ENCODE results near the gene KHSRP. TPM values are rescaled to one million over a fixed set of nuclear protein-coding genes. Genes with fewer than 3 reads are reported as not detected.

The KHSRP gene
- total RNA-seq, 1 donor from 2014 or later: 186 TPM

DNA sequence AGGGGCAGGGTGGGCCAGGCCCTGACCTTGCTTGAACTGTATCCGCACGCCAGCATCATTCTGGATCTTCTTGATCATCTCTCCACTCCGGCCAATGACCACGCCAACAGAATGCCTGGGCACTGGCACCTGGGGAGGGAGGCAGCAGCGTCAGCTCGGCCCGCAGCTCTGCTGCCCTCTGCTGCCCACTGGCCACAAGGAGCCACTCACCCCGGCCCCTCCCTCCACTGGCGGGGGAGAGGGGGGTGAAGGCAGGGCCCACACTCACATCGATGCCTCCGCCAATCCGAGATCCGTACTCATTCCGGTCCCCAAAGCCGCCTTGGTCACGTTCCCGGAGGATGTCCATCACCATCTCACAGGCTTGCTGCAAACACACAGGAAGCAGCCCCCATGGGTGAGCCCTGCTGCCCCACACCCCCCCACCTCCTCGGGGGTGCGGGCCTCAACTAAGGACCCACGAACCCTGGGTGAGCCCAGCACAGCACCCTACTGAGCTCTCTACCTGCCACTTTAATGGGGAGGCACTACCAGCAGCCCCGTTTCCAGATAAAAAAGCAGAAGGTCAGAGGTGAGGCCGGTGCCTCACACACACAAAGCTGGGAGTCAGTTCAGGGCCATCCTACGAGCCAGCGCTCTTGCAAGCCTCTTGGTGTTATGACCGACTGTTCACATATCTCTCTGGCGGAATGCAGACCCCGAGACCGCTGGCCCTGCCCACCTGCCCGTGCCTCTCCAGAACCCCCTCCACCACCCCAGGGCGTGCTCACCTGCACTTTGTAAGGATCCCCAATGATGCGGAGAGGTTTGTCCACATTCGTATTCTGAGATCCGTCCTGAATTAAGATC, 6.7 kb downstream of the KHSRP start:
- no peak overlapping the region for H3K27ac ChIP-seq
- peaks cover 86% of the 10 kb centered on the region for H3K36me3 ChIP-seq
- no peaks in the 10 kb centered on the region for H3K9me3 ChIP-seq
- TF ChIP-seq, protein P1, sequence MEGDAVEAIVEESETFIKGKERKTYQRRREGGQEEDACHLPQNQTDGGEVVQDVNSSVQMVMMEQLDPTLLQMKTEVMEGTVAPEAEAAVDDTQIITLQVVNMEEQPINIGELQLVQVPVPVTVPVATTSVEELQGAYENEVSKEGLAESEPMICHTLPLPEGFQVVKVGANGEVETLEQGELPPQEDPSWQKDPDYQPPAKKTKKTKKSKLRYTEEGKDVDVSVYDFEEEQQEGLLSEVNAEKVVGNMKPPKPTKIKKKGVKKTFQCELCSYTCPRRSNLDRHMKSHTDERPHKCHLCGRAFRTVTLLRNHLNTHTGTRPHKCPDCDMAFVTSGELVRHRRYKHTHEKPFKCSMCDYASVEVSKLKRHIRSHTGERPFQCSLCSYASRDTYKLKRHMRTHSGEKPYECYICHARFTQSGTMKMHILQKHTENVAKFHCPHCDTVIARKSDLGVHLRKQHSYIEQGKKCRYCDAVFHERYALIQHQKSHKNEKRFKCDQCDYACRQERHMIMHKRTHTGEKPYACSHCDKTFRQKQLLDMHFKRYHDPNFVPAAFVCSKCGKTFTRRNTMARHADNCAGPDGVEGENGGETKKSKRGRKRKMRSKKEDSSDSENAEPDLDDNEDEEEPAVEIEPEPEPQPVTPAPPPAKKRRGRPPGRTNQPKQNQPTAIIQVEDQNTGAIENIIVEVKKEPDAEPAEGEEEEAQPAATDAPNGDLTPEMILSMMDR (IDR thresholded peaks at IDR 0.05): peak; percentile 31
- peaks cover 7% of the 10 kb centered on the region for H3K4me1 ChIP-seq
- H3K4me3 ChIP-seq: no peak overlapping the region
- ATAC-seq (peak; percentile 50), DNase-seq (no peak)
- no peaks in the 10 kb centered on the region for H3K27me3 ChIP-seq
- intact Hi-C loops (cut with DNase I): no loop called here

DNA sequence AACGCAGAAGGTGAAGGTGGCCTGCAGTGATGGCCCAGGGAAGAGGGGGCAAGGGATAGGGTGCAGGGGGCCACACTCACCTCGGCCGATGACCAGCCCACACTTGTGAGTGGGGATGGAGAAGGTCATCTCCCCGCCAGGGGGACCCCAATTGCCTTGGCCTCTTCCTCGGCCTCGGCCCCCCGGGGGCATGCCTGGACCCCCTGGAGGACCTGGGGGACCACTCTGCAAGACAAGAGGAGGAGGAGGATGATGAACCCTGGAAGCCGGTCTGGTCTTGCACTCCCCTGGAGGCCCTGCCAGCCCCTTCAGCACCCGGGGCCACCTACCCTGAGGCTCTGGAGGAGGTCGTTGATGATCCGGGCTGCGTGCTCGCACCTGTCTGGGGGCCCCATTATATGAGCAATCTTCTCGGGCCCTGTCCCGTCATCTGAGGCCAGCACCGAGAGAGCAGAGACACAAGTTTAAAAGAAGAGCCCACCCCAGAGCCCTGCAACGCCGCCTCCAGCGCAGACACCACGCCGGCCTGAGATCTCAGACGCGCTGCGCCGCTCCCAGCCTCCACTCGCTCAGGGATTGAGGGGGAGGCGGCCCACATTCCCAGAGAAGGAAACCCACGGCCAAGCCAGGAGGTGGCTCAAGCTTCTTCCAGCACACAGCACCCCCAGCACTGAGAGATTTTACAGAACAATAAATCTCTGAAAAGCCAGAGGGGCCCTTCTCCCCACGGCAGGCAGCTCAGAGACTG, 7.8 kb downstream of the KHSRP start:
- DNase-seq (no peak), ATAC-seq (no peak)
- H3K27ac ChIP-seq: no peak overlapping the region
- H3K4me3 ChIP-seq: no peak overlapping the region
- H3K9me3 ChIP-seq: no peaks in the 10 kb centered on the region
- peaks cover 3% of the 10 kb centered on the region for H3K4me1 ChIP-seq
- intact Hi-C loops (cut with DNase I): no loop called here
- TF ChIP-seq, protein P1 (IDR thresholded peaks at IDR 0.05): no peak
- H3K36me3 ChIP-seq: peaks cover 80% of the 10 kb centered on the region
- no peaks in the 10 kb centered on the region for H3K27me3 ChIP-seq

DNA sequence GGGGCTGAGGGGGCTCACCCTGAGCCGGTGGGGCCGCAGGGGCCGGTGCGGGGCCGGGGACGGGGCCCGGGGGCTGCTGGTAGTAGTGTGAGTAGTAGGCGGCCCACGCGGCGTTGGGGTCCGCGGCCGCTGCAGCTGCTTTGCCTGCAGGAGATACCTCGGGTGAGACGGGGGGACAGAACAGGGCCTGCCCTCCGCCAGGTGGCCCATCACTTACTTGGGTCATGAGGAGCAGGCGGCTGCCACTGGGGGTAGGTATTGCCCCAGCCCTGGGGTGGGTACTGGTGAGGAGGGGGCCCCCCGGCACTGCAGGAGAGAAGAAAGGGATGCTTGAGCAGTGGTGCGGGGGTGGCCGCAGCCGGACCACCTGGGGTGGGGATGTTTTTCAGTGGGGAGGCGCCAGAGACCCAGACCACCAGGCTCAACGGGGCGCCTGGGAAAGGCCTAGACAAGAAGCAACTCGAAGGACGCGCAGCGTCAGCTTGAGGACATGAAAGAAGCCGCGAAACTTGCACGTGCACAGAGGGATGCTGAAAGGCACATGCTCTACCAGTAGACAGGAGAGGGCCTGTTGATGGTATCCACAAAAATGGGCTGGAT, 8.9 kb downstream of the KHSRP start:
- intact Hi-C loops (cut with DNase I): no loop called here
- H3K27ac ChIP-seq: no peak overlapping the region
- TF ChIP-seq, protein P1 (IDR thresholded peaks at IDR 0.05): no peak
- no peaks in the 10 kb centered on the region for H3K9me3 ChIP-seq
- peaks cover 3% of the 10 kb centered on the region for H3K4me1 ChIP-seq
- H3K36me3 ChIP-seq: peaks cover 68% of the 10 kb centered on the region
- DNase-seq (no peak), ATAC-seq (no peak)
- no peaks in the 10 kb centered on the region for H3K27me3 ChIP-seq
- no peak overlapping the region for H3K4me3 ChIP-seq

DNA sequence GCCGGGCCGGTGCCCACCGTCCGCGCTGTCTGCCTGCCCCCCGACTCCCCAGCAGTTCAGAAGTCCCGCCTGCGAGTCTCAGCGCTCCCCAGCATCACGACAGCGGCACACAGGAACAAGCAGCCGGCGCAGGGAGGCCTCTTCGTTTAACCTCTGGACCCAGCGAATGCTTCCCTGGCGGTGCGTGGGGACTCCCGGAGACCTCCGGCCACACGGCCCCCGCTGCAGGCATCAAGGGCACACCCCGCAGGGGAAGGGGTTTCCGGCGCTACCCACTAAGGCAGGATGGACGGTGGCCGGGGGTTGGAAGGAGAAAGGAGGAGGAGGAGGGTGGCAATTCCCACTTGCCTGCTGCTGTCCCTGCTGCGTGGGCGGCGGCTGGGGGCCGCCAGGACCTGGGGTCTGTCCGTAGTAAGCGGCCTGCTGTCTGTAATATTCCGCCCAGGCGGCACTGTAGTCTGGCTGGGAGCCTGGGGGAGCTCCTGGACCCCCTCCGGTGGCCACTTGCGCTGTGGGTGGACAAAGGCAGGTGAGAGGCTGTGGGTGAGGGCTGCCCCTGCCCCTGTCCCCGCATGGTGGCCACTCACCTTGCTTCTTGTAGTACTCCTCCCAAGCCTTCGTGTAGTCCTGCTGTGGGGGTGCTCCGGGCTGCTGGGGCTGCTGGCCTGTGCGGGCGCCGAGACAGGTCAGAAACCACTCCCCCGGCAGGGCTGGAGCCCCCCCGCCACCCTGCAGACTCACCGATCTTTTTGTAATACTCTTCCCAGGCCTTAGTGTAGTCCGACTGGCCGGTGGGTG, 9.6 kb downstream of the KHSRP start:
- Histone ChIP-seq H3K27ac (no peak overlapping the region), H3K36me3 (peaks cover 61% of the 10 kb centered on the region), H3K4me1 (peaks cover 3% of the 10 kb centered on the region), H3K9me3 (no peaks in the 10 kb centered on the region), H3K4me3 (no peak overlapping the region), H3K27me3 (no peaks in the 10 kb centered on the region)
- ATAC-seq: no peak
- DNase-seq: no peak
- intact Hi-C loops (cut with DNase I): no loop called here
- TF ChIP-seq, protein P1 (IDR thresholded peaks at IDR 0.05): no peak

Measured in upper lobe of right lung (tissue), 1 donor.